ENCODE results near the gene NR2C2AP. TPM values are rescaled to one million over a fixed set of nuclear protein-coding genes. Genes with fewer than 3 reads are reported as not detected.

NR2C2AP gene
- total RNA-seq, 1 experiment from 2014 or later = 31.7 TPM

DNA sequence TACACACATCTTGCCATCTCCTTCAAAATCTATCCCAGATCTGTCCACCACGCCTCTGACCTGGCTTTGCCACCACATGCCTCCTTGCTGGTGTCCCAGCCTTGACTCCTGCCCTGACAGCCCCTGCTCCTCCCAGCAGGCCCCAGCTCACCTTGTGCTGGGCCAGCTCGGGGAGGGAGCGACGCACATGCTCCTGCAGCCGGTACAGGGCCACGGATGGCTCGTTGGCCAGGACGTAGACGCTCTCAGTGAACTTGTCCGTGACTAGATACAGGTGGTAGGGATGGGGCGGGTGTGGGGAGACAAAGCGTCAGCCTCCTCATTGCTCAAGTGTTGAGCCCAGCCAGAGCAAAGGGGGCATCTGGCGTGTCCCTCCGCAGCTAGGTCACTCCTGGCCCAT, 16.5 kb downstream of the NR2C2AP start:
- Histone ChIP-seq H3K27me3 (ENCODE audit: insufficient read depth, low read length) (no peaks in the 10 kb centered on the region), H4K5ac (ENCODE audit: insufficient read length, low read depth, low read length) (no peak overlapping the region), H3K79me2 (ENCODE audit: insufficient read depth, low read length) (no peaks in the 10 kb centered on the region; the same call in 1 of the 2 replicates), H2BK15ac (ENCODE audit: low read depth, low read length) (0 out of 2 replicates have a peak overlapping the region, but pooled peaks have one; percentile 19), H3T11ph (ENCODE audit: low read length) (no peak overlapping the region), H3K27ac (ENCODE audit: insufficient read length, low read depth, low read length) (no peak overlapping the region), H3K79me1 (ENCODE audit: insufficient read depth, low read depth, low read length, poor library complexity, severe bottlenecking) (peaks cover 4% of the 10 kb centered on the region), H4K8ac (replicated peaks; ENCODE audit: insufficient read length, low read depth, low read length) (no peak overlapping the region), H3K9ac (ENCODE audit: extremely low read depth, insufficient read length, low read length) (no peak overlapping the region), H3K23me2 (ENCODE audit: insufficient read length, low read depth, low read length, poor library complexity, severe bottlenecking) (peaks cover 3% of the 10 kb centered on the region), H2AFZ (ENCODE audit: low read length) (no peak overlapping the region), H2BK20ac (ENCODE audit: low read depth, low read length, poor library complexity, severe bottlenecking) (no peak overlapping the region), H3K4me2 (ENCODE audit: insufficient read depth, insufficient read length, low read length) (no peak overlapping the region), H3K9me3 (ENCODE audit: control insufficient read depth, low read depth, low read length) (no peaks in the 10 kb centered on the region), H3K23ac (ENCODE audit: insufficient read length, low read depth, low read length) (no peak overlapping the region), H4K91ac (ENCODE audit: insufficient read length, low read depth, low read length) (no peak overlapping the region), H4K20me1 (ENCODE audit: control insufficient read depth, insufficient read depth, insufficient read length) (no peaks in the 10 kb centered on the region), H3K14ac (ENCODE audit: insufficient read depth, low read length) (no peak overlapping the region), H3K56ac (ENCODE audit: insufficient read length, low read depth, low read length) (no peak overlapping the region), H3K4ac (ENCODE audit: low read depth, low read length) (no peak overlapping the region), H2BK5ac (ENCODE audit: insufficient read length, low read length) (no peak overlapping the region), H2AK5ac (ENCODE audit: insufficient read length, low read length) (no peak overlapping the region), H3K4me1 (ENCODE audit: insufficient read depth, low read length) (no peaks in the 10 kb centered on the region), H3K18ac (ENCODE audit: insufficient read length, low read depth, low read length) (no peak overlapping the region), H2BK12ac (ENCODE audit: insufficient read length, low read depth, low read length) (no peak overlapping the region), H2BK120ac (ENCODE audit: low read depth, low read length, poor library complexity, severe bottlenecking) (no peak overlapping the region)
- H3K27me3 Mint-ChIP-seq (ENCODE audit: low read depth) = no peaks in the 10 kb centered on the region
- H3K27ac Mint-ChIP-seq = no peak overlapping the region
- no peak for DNase-seq
- H3K4me3 Mint-ChIP-seq = no peak overlapping the region
- TF ChIP-seq, protein P1, sequence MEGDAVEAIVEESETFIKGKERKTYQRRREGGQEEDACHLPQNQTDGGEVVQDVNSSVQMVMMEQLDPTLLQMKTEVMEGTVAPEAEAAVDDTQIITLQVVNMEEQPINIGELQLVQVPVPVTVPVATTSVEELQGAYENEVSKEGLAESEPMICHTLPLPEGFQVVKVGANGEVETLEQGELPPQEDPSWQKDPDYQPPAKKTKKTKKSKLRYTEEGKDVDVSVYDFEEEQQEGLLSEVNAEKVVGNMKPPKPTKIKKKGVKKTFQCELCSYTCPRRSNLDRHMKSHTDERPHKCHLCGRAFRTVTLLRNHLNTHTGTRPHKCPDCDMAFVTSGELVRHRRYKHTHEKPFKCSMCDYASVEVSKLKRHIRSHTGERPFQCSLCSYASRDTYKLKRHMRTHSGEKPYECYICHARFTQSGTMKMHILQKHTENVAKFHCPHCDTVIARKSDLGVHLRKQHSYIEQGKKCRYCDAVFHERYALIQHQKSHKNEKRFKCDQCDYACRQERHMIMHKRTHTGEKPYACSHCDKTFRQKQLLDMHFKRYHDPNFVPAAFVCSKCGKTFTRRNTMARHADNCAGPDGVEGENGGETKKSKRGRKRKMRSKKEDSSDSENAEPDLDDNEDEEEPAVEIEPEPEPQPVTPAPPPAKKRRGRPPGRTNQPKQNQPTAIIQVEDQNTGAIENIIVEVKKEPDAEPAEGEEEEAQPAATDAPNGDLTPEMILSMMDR (conservative IDR thresholded peaks at IDR 0.05) = no peak
- peaks cover 8 to 13% (median 13%) of the 10 kb centered on the region in 3 experiments; a peak in 6 of 7 replicates for H3K36me3 Mint-ChIP-seq (ENCODE audit: insufficient read depth in 1 of 3, low read depth in 3 of 3)
- no peaks in the 10 kb centered on the region for H3K9me3 Mint-ChIP-seq
- no CpG with 5 or more reads among the region's 14 CpGs for WGBS (ENCODE audit: extremely low coverage, insufficient read length, low lambda C conversion rate)
- H3K4me1 Mint-ChIP-seq = peaks cover 0 to 7% of the 10 kb centered on the region in 2 experiments; a peak in 3 of 4 replicates
